HG02840 (cell line): Measurements from ENCODE around the gene TNS3.
A peak's percentile ranks its signal among the peaks of the same experiment; 100 is the strongest.
"Not testable (repeated sequence)": the region's sequence is repeated elsewhere in the genome, so short reads cannot be mapped to it uniquely, and the experiment has no call there.

Experiments
- ATAC-seq: cut with Tn5 transposase; IDR thresholded peaks from one replicate; pipeline ENCODE4 v1.9.1; 2021; ENCODE audit warnings: mild to moderate bottlenecking, moderate library complexity, moderate number of reproducible peaks; ENCODE audit not compliant: unreplicated experiment, low FRiP score

The TNS3 gene

GRCh38 chr7:47581804-47582763, at the start of gene TNS3:
Gene TNS3, minus strand, starts transcription at chr7:47582111. Its CDS starts 142,475 bp downstream, at chr7:47439636.
- ATAC-seq, result no peak

GRCh38 chr7:47631711-47632110, 49.8 kb upstream of the TNS3 start:
- ATAC-seq, result no peak

DNA sequence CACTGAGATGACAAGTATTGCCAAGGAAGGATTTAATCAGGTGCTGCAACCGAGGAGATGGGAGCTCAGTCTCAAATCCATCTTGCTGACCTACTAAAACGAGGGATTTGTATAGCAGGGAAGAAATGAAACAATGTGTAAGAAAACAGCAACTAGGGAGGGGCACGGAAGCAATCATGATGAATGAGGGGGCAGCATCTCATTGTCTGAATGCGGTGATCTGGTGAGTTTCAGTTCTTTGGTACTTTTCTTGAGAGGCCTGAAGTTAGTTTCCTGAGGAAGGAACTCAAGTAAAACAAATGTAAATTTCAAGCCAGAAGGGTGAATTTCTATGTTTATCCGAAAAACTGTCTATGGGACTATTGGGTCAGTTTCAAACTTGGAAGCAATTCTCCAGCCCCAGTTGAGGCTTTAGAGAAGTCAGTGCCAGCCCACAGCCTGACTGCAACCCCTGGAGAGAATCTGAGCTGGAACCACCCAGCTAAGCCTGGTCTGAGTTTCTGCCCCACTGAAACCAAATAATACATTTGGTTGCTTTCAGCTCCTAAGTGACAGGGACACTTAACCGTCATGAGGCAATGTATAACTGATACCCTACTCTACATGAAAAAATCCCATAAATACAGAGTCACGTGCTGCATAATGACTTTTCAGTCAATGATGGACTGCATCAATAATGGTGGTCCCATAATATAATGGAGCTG, 45.8 kb upstream of the TNS3 start:
- peak; percentile 69 for ATAC-seq

DNA sequence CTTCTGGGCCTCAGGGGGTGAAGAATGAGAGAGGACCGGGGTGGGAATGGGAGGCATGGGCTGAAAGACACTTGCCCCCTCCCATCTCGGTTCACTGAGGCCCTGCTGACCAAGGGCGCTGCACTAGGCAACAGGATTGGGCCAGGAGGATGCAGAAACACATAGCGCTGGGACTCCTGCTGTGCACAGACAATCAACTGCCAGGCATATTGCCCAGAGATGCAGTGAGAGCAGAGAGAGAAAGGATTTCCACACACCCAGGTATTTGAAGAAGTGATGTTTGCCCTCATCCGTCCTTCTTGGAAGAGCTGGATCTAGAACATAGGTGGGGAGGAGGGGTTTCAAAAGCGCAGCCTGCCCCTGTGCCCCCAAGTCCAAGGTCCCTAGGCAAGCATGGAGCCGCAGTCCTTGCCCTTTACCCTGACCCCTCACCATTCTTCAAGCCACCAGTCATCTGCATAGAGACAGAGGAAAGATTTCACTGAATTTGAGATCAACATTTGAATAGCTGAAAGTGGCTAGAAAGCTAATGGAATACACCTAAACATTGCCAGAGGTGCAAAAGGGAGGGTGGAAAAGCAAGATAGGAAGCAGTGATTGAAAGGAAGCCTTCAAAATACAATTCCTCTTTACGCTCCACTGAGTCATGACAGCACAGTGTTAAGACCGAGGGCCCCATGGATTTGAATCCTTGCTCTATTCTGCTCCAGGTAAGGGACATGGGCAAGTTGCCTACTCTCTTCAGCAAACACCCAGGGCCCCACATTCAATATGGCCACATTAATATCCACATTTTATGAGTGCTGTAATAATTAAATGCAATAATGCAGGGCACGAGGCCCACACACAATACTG, 44.2 kb upstream of the TNS3 start:
- ATAC-seq, result no peak

GRCh38 chr7:47624689-47625088, 42.8 kb upstream of the TNS3 start:
- no peak for ATAC-seq

DNA sequence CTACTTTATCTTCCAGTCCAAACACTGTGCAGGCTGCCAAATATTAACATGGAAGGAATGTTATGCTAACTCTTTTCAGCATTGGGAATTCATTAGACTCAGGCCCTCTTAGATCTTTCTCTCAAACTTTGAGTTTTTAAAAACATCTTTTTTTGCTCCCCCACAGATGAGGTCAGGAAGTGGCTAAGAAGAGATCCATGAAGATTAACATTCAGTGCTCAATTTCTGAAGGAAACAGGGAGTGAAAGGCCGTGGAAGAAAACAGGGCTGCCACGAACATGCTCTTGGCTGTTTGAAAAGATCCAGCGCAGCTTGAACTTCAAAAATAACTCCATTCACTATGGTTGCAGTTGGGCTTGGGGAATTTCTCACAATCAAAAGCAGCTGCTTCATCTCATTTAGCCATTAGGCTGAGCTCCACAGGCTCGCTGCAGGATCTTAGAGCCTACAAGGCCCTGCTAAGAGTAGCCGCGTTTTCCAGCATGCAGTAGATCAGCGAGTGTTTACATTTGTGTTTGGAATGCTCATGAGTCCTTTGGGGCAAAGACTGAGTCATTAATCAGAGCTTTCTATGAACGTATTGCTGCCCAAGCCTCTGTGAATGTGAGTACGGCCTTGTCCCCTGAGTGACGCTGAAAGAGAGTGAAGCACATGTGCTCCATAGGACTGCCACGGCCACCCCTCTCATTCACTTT, 41.2 kb upstream of the TNS3 start:
- ATAC-seq, result no peak

GRCh38 chr7:47622586-47622945, 40.7 kb upstream of the TNS3 start:
- no peak for ATAC-seq

DNA sequence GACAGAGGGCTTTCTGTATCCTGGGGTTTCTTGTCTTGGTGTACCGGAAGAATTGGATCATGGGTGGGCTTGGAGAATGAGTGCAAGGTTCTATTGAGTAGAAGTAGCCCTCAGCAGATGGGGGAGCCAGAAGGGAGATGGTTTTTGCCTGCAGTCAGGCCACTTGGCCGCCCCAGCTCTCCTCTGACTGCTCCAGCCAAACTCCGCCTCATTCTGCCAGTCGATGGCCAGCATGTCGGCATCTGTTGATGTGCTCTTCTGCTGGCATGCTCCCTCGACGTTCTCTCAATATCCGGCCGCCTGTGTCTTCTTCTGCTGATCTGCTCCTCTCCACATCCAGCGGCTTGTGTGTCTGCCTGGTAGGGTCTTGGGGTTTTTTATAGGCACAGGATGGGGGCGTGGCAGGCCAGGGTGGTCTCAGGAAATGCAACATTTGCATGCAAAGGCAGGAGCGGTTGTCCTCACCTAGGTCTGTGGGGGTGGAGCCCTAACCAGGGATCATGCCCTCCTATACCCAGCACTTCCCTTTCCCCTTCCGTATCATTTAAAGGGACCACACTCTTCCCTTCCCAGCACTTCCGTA, 40.2 kb upstream of the TNS3 start:
- ATAC-seq, result no peak

DNA sequence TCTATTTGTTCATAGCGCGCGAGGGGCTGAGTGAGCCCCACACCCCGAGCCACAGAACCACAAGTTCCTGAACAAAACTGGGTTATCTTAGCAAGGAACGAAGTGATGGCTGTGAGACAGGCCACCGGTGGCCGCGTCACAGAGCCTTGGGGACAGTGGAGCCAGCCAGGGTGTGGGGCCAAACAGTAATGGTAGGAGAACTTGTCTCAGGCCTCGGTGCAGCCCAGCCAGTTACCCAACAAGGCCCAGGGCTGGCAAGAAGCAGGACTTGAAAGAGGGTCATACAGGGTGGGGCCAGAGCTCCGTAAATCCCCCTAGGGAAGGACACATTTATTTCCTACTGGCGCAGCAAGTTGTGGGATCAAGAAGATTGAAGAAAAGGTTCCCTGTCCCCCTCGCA, 39.4 kb upstream of the TNS3 start:
- ATAC-seq, result no peak

DNA sequence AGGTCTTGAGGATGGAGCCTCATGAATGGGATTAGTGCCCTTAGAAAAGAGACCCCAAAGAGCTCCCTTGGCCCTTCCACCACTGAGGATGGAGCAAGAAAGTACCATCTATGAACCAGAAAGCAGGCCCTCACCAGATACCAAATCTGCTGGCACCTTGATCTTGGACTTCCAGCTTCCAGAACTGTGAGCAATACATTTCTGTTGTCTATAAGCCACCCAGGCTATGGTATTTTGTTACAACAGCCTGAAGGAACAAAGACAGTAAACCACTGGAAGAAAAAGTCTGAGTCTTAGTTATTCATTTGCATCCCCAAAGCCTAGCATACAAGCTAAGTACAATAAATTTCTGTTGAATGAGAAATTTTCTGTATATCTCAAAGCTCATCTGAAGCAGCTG, 37.9 kb upstream of the TNS3 start:
- no peak for ATAC-seq

DNA sequence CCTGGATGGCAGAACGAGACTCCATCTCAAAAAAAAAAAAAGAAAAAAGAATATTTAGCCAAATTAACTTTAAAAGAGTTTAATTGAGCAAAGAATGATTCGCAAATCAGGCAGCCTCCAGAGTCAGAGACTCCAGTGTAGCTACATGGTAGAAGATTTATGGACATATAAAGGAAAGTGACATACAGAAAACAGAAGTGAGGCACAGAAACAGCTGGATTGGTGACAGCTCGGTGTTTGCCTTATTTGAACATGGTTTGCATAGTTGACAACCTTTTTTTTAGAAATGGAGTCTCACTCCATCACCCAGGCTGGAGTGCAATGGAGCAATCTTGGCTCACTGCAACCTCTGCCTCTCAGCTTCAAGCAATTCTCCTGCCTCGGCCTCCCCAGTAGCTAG, 35.2 kb upstream of the TNS3 start:
- ATAC-seq, result no peak

GRCh38 chr7:47614450-47614849, 32.5 kb upstream of the TNS3 start:
- no peak for ATAC-seq

- ATAC-seq, result no peak
These were observed 29.2 kb upstream of the TNS3 start for GRCh38 chr7:47611045-47611511.

- no peak for ATAC-seq
These were observed 28.7 kb upstream of the TNS3 start for GRCh38 chr7:47610506-47611044.

DNA sequence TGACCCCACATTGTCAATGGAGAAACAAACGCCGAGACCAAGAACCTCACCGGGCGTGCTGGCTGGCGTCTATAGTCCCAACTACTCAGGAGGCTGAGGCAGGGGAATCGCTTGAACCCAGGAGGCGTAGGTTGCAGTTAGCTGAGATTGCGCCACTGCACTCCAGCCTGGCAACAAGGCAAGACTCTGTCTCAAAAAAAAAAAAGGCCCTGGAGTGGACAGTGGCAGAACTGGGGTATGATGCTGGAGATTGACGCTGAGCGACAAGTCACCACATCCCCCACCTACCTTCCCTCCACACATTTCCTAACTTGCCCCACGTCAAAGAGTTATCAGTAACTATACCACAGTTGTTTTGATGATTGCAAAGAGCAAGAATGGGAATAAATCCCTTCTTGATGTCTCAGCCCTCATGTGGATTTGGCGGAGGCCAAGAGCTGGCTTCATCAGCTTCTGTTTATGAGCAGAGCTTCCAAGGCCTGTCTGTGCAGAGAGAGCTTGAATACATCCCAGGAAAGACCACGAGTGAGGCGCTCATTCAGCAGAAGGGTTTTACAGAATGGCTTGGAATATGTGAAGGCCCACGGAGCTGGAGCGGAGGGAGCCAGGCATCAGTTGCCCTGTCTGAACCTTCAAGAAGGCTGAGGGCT, 28.0 kb upstream of the TNS3 start:
- ATAC-seq, result no peak

- not testable (repeated sequence) for ATAC-seq
These were observed 24.7 kb upstream of the TNS3 start for GRCh38 chr7:47606593-47607046.

GRCh38 chr7:47605816-47606575, 24.1 kb upstream of the TNS3 start:
- no peak for ATAC-seq

- ATAC-seq, result no peak
These were observed 22.6 kb upstream of the TNS3 start for GRCh38 chr7:47604496-47604890.
